Neural cell (in vitro differentiated cells): Measurements from ENCODE around the gene ASTN1. TPM values are rescaled to one million over a fixed set of nuclear protein-coding genes. Genes with fewer than 3 reads are reported as not detected.

ENCODE experiments used
- H2AFZ ChIP-seq: fragments of 200-600, 300-800 bp; sonication (generic), shearing (Covaris generic); 2 replicates; pipeline ENCODE4 v1.6.0; 2014; ENCODE audit warnings: low read depth, mild to moderate bottlenecking, antibody characterized with exemption, low read length, moderate library complexity
- H3F3A ChIP-seq: fragments of 200-600 bp; shearing (Covaris generic); 2 replicates; pipeline ENCODE4 v1.6.1; 2016; ENCODE audit warnings: mild to moderate bottlenecking, moderate library complexity, mixed read lengths, antibody characterized with exemption, low read length; ENCODE audit not compliant: insufficient read depth, poor library complexity, severe bottlenecking
- H3K27ac ChIP-seq: fragments of 200-600, 300-800 bp; sonication (generic), shearing (Covaris generic); 2 replicates; pipeline ENCODE4 v1.5.1; 2014; ENCODE audit warnings: mild to moderate bottlenecking, low read length, moderate library complexity
- H3K27me3 ChIP-seq: fragments of 300-800, 200-600 bp; sonication (generic), shearing (Covaris generic); 2 replicates; pipeline ENCODE4 v1.6.0; 2014; ENCODE audit warnings: mild to moderate bottlenecking, low read depth, low read length, moderate library complexity; ENCODE audit not compliant: insufficient read depth
- H3K36me3 ChIP-seq: fragments of 300-800, 200-600 bp; sonication (generic), shearing (Covaris generic); 2 replicates; pipeline ENCODE4 v1.5.1; 2014; ENCODE audit warnings: mild to moderate bottlenecking, antibody characterized with exemption, low read length, moderate library complexity; ENCODE audit not compliant: insufficient read depth
- H3K4me2 ChIP-seq: fragments of 300-800, 200-600 bp; sonication (generic), shearing (Covaris generic); 2 replicates; pipeline ENCODE4 v1.6.0; 2014; ENCODE audit warnings: mild to moderate bottlenecking, low read length
- H3K4me3 ChIP-seq: fragments of 300-800, 200-600 bp; sonication (generic), shearing (Covaris generic); 2 replicates; pipeline ENCODE4 v1.5.1; 2014; ENCODE audit warnings: mild to moderate bottlenecking, low read length, moderate library complexity
- H3K79me2 ChIP-seq: fragments of 200-600 bp; shearing (Covaris generic); replicated peaks from 2 replicates; pipeline ENCODE4 v1.6.0; 2014; ENCODE audit warnings: mild to moderate bottlenecking, low read length, moderate library complexity; ENCODE audit not compliant: insufficient read depth
- H3K9ac ChIP-seq: fragments of 300-800, 200-600 bp; sonication (generic), shearing (Covaris generic); 2 replicates; pipeline ENCODE4 v1.6.1; 2016; ENCODE audit warnings: mild to moderate bottlenecking, low read length, mixed read lengths
- H3K9me2 ChIP-seq: fragments of 200-600 bp; shearing (Covaris generic); 2 replicates; pipeline ENCODE4 v1.6.1; 2016; ENCODE audit warnings: mild to moderate bottlenecking, low read length, mixed read lengths; ENCODE audit not compliant: insufficient read depth
- H3K9me3 ChIP-seq: fragments of 200-600, 300-800 bp; sonication (generic), shearing (Covaris generic); 2 replicates; pipeline ENCODE4 v1.6.1; 2016; ENCODE audit warnings: mild to moderate bottlenecking, mixed run types, low read length, moderate library complexity, mixed read lengths
- H4K20me1 ChIP-seq: fragments of 200-600 bp; shearing (Covaris generic); 2 replicates; pipeline ENCODE4 v1.6.1; 2016; ENCODE audit warnings: mild to moderate bottlenecking, mixed run types; ENCODE audit not compliant: insufficient read depth
- EP300 ChIP-seq: fragments of 450-650 bp; conservative IDR thresholded peaks from 2 replicates; pipeline ENCODE4 v1.6.1; 2014; ENCODE audit warnings: antibody characterized with exemption, mild to moderate bottlenecking, moderate library complexity; ENCODE audit not compliant: poor library complexity, severe bottlenecking
- EZH2 ChIP-seq: fragments of 200-600, 300-800 bp; shearing (Covaris generic), sonication (generic); IDR thresholded peaks from 2 replicates; pipeline ENCODE4 v1.6.1; 2014; ENCODE audit warnings: antibody characterized with exemption, low read length, borderline replicate concordance, mild to moderate bottlenecking; ENCODE audit not compliant: insufficient read depth, poor library complexity, severe bottlenecking
- MXI1 ChIP-seq: fragments of 450-650 bp; conservative IDR thresholded peaks from 2 replicates; pipeline ENCODE4 v1.6.1; 2014; ENCODE audit warnings: antibody characterized with exemption, mild to moderate bottlenecking; ENCODE audit not compliant: poor library complexity, severe bottlenecking
- POLR2AphosphoS5 ChIP-seq: IDR thresholded peaks from 2 replicates; pipeline ENCODE4 v1.6.1; 2012
- RAD21 ChIP-seq: fragments of 450-650 bp; conservative IDR thresholded peaks from 2 replicates; pipeline ENCODE4 v1.6.1; 2014; ENCODE audit warnings: antibody characterized with exemption, mild to moderate bottlenecking, moderate library complexity
- SMC3 ChIP-seq: fragments of 450-650 bp; conservative IDR thresholded peaks from 2 replicates; pipeline ENCODE4 v1.6.1; 2014; ENCODE audit warnings: antibody characterized with exemption, mild to moderate bottlenecking, moderate library complexity; ENCODE audit not compliant: poor library complexity
- TAF1 ChIP-seq: IDR thresholded peaks from 2 replicates; pipeline ENCODE4 v1.6.1; 2012; ENCODE audit warnings: low read depth
- polyA plus RNA-seq: library from polyadenylated mRNA; depleted of rRNA; stranded (reverse); fragments of >200 nt; gene quantifications from 2 replicates; pipeline ENCODE4 v1.2.3, GENCODE V29; 2014
- TF ChIP-seq, protein P1 (sequence below): fragments of 450-650 bp; IDR thresholded peaks from 2 replicates; pipeline ENCODE4 v1.5.1; 2014; ENCODE audit warnings: antibody characterized with exemption, mild to moderate bottlenecking, moderate library complexity; ENCODE audit not compliant: poor library complexity, severe bottlenecking
- TF ChIP-seq, protein P2 (sequence below): IDR thresholded peaks from 2 replicates; pipeline ENCODE4 v1.6.1; 2012; ENCODE audit warnings: borderline replicate concordance

ASTN1 gene
- polyA plus RNA-seq, 1 donor from 2014 or later = 33.4 TPM

DNA sequence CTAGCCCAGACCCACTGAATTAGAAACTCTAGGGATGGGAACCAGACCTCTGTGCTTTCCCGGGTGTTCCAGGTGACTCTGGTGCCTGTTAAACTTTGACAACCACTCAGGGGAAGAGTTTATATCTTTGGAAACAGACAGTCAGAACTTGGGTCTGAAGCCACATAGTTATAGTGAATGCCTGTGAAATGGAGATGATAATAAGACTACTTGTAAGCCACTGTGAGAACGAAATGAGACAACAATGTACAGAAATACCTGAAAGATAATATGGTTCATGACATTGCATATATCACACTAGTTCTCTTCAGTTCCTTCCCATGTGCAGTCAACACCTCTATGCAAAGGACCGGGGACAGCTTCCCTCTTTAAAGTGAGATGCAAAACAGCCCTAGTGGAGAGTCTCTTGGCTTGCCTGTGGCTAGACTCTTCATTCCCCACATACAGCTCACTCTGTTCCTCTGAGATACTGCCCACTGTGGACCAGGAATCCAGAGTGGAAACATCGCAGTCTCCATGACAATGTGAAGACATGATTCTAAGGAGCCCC is 287.5 kb downstream of the ASTN1 start:
- Histone ChIP-seq H3K4me3 (no peak overlapping the region), H3K36me3 (peaks cover 4% of the 10 kb centered on the region), H3F3A (no peaks in the 10 kb centered on the region), H2AFZ (no peak overlapping the region), H4K20me1 (no peaks in the 10 kb centered on the region), H3K9me2 (no peaks in the 10 kb centered on the region), H3K4me2 (no peak overlapping the region), H3K9ac (no peak overlapping the region), H3K79me2 (no peaks in the 10 kb centered on the region), H3K27me3 (no peaks in the 10 kb centered on the region), H3K9me3 (no peaks in the 10 kb centered on the region), H3K27ac (no peak overlapping the region)
- TF ChIP-seq MXI1 (no peak), TAF1 (no peak), EP300 (no peak), POLR2AphosphoS5 (no peak), RAD21 (no peak), EZH2 (no peak), SMC3 (no peak)
- TF ChIP-seq, protein P1, sequence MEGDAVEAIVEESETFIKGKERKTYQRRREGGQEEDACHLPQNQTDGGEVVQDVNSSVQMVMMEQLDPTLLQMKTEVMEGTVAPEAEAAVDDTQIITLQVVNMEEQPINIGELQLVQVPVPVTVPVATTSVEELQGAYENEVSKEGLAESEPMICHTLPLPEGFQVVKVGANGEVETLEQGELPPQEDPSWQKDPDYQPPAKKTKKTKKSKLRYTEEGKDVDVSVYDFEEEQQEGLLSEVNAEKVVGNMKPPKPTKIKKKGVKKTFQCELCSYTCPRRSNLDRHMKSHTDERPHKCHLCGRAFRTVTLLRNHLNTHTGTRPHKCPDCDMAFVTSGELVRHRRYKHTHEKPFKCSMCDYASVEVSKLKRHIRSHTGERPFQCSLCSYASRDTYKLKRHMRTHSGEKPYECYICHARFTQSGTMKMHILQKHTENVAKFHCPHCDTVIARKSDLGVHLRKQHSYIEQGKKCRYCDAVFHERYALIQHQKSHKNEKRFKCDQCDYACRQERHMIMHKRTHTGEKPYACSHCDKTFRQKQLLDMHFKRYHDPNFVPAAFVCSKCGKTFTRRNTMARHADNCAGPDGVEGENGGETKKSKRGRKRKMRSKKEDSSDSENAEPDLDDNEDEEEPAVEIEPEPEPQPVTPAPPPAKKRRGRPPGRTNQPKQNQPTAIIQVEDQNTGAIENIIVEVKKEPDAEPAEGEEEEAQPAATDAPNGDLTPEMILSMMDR = no peak
- TF ChIP-seq, protein P2, sequence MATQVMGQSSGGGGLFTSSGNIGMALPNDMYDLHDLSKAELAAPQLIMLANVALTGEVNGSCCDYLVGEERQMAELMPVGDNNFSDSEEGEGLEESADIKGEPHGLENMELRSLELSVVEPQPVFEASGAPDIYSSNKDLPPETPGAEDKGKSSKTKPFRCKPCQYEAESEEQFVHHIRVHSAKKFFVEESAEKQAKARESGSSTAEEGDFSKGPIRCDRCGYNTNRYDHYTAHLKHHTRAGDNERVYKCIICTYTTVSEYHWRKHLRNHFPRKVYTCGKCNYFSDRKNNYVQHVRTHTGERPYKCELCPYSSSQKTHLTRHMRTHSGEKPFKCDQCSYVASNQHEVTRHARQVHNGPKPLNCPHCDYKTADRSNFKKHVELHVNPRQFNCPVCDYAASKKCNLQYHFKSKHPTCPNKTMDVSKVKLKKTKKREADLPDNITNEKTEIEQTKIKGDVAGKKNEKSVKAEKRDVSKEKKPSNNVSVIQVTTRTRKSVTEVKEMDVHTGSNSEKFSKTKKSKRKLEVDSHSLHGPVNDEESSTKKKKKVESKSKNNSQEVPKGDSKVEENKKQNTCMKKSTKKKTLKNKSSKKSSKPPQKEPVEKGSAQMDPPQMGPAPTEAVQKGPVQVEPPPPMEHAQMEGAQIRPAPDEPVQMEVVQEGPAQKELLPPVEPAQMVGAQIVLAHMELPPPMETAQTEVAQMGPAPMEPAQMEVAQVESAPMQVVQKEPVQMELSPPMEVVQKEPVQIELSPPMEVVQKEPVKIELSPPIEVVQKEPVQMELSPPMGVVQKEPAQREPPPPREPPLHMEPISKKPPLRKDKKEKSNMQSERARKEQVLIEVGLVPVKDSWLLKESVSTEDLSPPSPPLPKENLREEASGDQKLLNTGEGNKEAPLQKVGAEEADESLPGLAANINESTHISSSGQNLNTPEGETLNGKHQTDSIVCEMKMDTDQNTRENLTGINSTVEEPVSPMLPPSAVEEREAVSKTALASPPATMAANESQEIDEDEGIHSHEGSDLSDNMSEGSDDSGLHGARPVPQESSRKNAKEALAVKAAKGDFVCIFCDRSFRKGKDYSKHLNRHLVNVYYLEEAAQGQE = no peak

DNA sequence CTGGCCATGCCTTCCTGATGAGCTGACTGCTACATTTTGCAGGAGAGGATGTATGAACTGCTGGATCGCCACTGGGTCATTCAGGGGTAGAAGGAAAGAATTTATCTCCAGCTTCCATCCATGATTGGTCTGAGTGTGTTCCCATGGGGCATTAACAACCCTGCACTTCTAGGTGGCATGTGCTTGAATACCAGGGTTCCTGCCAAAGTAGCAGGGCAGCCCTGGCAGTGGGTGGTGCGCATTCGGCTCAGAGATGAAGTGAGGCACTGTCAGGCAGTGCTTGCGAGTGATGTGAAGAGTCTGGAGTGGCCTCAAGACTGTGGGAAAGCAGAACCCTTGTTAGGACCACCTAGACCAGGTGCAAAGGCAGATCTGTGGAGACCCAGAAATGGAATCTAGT is 294.9 kb downstream of the ASTN1 start:
- Histone ChIP-seq H3K9ac (no peak overlapping the region), H3K36me3 (peaks cover 19% of the 10 kb centered on the region), H2AFZ (no peak overlapping the region), H3K9me2 (no peaks in the 10 kb centered on the region), H4K20me1 (no peaks in the 10 kb centered on the region), H3K9me3 (no peaks in the 10 kb centered on the region), H3F3A (no peaks in the 10 kb centered on the region), H3K27ac (no peak overlapping the region), H3K27me3 (no peaks in the 10 kb centered on the region), H3K4me3 (no peak overlapping the region), H3K4me2 (no peak overlapping the region), H3K79me2 (no peaks in the 10 kb centered on the region)
- TF ChIP-seq RAD21 (no peak), EZH2 (no peak), EP300 (no peak), SMC3 (no peak), TAF1 (no peak), POLR2AphosphoS5 (no peak), MXI1 (no peak)
- TF ChIP-seq, protein P2 = no peak
- TF ChIP-seq, protein P1 = no peak
